ENCODE measurements around the gene MTUS2. TPM values are rescaled to one million over a fixed set of nuclear protein-coding genes. Genes with fewer than 3 reads are reported as not detected.

MTUS2 gene
- total and polyA plus RNA-seq, 2 experiments from 2014 or later, result 0.27 to 0.38 TPM

DNA sequence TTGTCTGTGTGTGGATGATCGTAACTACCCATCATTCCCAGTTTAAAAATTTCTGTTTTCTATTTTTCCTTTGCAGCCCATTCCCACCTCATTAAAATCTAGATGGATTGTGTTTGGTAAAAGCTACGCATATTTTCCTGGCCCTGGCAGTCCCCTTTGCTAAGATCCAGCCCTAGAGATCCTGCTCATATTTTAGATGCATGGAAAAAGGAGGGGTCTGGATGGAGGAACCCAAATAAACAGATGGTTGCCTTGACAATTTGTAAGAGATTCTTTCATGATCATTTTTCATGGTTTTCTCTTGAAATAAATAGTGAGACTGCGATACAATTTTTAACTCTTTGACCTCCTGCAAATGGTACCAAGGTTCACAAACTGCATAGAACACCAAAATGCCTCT, 601.0 kb downstream of the MTUS2 start (continued):
- TF ChIP-seq, protein P1, sequence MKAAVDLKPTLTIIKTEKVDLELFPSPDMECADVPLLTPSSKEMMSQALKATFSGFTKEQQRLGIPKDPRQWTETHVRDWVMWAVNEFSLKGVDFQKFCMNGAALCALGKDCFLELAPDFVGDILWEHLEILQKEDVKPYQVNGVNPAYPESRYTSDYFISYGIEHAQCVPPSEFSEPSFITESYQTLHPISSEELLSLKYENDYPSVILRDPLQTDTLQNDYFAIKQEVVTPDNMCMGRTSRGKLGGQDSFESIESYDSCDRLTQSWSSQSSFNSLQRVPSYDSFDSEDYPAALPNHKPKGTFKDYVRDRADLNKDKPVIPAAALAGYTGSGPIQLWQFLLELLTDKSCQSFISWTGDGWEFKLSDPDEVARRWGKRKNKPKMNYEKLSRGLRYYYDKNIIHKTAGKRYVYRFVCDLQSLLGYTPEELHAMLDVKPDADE (IDR thresholded peaks at IDR 0.05), result no peak

DNA sequence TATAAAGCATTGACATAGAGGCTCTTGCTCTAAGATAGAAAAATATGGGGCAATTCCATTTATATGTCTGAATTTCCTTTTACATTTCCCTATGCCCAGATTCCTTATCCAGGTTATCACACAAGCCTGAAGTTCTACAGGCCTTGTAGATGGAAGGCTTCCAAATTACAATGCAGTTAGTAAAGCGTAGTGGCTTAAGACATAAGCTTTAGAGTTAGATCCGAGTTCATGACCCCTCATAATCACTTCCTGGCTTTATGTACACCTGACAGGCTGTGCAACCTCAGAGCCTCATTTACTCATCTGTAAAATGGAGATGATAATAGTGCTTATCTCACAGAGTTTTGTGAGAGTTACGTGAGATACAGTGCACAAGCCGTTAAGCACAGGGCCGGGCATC, 601.9 kb downstream of the MTUS2 start:
- Histone ChIP-seq H3F3A (replicated peaks; ENCODE audit: low read depth) (no peaks in the 10 kb centered on the region), H3K9me2 (ENCODE audit: insufficient read depth) (no peaks in the 10 kb centered on the region), H4K20me1 (replicated peaks; ENCODE audit: insufficient read depth) (no peaks in the 10 kb centered on the region), H2AFZ (no peak overlapping the region), H3K4me2 (no peak overlapping the region), H3K36me3 (ENCODE audit: insufficient read depth) (no peaks in the 10 kb centered on the region), H3K4me3 (no peak overlapping the region), H3K27ac (ENCODE audit: low read depth) (no peak overlapping the region), H3K79me2 (replicated peaks; ENCODE audit: insufficient read depth) (no peaks in the 10 kb centered on the region), H3K27me3 (ENCODE audit: insufficient read depth) (no peaks in the 10 kb centered on the region), H3K4me1 (ENCODE audit: insufficient read depth) (no peaks in the 10 kb centered on the region; the same call in 1 of the 2 replicates)
- DNase-seq (ENCODE audit: low spot score) (no peak), ATAC-seq (no peak)
- TF ChIP-seq JUNB (IDR thresholded peaks at IDR 0.05; ENCODE audit: unreplicated experiment), result no peak
- TF ChIP-seq, protein P2, sequence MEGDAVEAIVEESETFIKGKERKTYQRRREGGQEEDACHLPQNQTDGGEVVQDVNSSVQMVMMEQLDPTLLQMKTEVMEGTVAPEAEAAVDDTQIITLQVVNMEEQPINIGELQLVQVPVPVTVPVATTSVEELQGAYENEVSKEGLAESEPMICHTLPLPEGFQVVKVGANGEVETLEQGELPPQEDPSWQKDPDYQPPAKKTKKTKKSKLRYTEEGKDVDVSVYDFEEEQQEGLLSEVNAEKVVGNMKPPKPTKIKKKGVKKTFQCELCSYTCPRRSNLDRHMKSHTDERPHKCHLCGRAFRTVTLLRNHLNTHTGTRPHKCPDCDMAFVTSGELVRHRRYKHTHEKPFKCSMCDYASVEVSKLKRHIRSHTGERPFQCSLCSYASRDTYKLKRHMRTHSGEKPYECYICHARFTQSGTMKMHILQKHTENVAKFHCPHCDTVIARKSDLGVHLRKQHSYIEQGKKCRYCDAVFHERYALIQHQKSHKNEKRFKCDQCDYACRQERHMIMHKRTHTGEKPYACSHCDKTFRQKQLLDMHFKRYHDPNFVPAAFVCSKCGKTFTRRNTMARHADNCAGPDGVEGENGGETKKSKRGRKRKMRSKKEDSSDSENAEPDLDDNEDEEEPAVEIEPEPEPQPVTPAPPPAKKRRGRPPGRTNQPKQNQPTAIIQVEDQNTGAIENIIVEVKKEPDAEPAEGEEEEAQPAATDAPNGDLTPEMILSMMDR (conservative IDR thresholded peaks at IDR 0.05; ENCODE audit: low read depth in 2 of 2), result no peak
- no peak for TF ChIP-seq CREB1 (CRISPR knock-in tag; IDR thresholded peaks at IDR 0.05; ENCODE audit: low read depth)
- no peak for TF ChIP-seq ZNF114 (CRISPR knock-in tag; IDR thresholded peaks at IDR 0.05)
- TF ChIP-seq, protein P1 (IDR thresholded peaks at IDR 0.05), result no peak
- TF ChIP-seq, protein P3, sequence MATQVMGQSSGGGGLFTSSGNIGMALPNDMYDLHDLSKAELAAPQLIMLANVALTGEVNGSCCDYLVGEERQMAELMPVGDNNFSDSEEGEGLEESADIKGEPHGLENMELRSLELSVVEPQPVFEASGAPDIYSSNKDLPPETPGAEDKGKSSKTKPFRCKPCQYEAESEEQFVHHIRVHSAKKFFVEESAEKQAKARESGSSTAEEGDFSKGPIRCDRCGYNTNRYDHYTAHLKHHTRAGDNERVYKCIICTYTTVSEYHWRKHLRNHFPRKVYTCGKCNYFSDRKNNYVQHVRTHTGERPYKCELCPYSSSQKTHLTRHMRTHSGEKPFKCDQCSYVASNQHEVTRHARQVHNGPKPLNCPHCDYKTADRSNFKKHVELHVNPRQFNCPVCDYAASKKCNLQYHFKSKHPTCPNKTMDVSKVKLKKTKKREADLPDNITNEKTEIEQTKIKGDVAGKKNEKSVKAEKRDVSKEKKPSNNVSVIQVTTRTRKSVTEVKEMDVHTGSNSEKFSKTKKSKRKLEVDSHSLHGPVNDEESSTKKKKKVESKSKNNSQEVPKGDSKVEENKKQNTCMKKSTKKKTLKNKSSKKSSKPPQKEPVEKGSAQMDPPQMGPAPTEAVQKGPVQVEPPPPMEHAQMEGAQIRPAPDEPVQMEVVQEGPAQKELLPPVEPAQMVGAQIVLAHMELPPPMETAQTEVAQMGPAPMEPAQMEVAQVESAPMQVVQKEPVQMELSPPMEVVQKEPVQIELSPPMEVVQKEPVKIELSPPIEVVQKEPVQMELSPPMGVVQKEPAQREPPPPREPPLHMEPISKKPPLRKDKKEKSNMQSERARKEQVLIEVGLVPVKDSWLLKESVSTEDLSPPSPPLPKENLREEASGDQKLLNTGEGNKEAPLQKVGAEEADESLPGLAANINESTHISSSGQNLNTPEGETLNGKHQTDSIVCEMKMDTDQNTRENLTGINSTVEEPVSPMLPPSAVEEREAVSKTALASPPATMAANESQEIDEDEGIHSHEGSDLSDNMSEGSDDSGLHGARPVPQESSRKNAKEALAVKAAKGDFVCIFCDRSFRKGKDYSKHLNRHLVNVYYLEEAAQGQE (IDR thresholded peaks at IDR 0.05; ENCODE audit: unreplicated experiment), result no peak
- no peak for TF ChIP-seq POLR2AphosphoS5 (IDR thresholded peaks at IDR 0.05; ENCODE audit: low read depth)
- no peak for TF ChIP-seq EZH2 (IDR thresholded peaks at IDR 0.05; ENCODE audit: low read depth, unreplicated experiment)
- TF ChIP-seq, protein P4, sequence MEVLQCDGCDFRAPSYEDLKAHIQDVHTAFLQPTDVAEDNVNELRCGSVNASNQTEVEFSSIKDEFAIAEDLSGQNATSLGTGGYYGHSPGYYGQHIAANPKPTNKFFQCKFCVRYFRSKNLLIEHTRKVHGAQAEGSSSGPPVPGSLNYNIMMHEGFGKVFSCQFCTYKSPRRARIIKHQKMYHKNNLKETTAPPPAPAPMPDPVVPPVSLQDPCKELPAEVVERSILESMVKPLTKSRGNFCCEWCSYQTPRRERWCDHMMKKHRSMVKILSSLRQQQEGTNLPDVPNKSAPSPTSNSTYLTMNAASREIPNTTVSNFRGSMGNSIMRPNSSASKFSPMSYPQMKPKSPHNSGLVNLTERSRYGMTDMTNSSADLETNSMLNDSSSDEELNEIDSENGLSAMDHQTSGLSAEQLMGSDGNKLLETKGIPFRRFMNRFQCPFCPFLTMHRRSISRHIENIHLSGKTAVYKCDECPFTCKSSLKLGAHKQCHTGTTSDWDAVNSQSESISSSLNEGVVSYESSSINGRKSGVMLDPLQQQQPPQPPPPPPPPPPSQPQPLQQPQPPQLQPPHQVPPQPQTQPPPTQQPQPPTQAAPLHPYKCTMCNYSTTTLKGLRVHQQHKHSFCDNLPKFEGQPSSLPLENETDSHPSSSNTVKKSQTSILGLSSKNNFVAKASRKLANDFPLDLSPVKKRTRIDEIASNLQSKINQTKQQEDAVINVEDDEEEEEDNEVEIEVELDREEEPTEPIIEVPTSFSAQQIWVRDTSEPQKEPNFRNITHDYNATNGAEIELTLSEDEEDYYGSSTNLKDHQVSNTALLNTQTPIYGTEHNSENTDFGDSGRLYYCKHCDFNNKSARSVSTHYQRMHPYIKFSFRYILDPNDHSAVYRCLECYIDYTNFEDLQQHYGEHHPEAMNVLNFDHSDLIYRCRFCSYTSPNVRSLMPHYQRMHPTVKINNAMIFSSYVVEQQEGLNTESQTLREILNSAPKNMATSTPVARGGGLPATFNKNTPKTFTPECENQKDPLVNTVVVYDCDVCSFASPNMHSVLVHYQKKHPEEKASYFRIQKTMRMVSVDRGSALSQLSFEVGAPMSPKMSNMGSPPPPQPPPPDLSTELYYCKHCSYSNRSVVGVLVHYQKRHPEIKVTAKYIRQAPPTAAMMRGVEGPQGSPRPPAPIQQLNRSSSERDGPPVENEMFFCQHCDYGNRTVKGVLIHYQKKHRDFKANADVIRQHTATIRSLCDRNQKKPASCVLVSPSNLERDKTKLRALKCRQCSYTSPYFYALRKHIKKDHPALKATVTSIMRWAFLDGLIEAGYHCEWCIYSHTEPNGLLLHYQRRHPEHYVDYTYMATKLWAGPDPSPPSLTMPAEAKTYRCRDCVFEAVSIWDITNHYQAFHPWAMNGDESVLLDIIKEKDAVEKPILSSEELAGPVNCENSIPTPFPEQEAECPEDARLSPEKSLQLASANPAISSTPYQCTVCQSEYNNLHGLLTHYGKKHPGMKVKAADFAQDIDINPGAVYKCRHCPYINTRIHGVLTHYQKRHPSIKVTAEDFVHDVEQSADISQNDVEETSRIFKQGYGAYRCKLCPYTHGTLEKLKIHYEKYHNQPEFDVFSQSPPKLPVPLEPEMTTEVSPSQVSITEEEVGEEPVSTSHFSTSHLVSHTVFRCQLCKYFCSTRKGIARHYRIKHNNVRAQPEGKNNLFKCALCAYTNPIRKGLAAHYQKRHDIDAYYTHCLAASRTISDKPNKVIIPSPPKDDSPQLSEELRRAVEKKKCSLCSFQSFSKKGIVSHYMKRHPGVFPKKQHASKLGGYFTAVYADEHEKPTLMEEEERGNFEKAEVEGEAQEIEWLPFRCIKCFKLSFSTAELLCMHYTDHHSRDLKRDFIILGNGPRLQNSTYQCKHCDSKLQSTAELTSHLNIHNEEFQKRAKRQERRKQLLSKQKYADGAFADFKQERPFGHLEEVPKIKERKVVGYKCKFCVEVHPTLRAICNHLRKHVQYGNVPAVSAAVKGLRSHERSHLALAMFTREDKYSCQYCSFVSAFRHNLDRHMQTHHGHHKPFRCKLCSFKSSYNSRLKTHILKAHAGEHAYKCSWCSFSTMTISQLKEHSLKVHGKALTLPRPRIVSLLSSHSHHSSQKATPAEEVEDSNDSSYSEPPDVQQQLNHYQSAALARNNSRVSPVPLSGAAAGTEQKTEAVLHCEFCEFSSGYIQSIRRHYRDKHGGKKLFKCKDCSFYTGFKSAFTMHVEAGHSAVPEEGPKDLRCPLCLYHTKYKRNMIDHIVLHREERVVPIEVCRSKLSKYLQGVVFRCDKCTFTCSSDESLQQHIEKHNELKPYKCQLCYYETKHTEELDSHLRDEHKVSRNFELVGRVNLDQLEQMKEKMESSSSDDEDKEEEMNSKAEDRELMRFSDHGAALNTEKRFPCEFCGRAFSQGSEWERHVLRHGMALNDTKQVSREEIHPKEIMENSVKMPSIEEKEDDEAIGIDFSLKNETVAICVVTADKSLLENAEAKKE (CRISPR knock-in tag; IDR thresholded peaks at IDR 0.05), result no peak
- no peaks in the 10 kb centered on the region for H3K27me3 Mint-ChIP-seq (ENCODE audit: insufficient read depth, low read depth, poor library complexity)
- H3K9me3 Mint-ChIP-seq, result no peaks in the 10 kb centered on the region
- H3K27ac Mint-ChIP-seq, result no peak overlapping the region
- H3K4me1 Mint-ChIP-seq, result peaks cover 15% of the 10 kb centered on the region
- H3K4me3 Mint-ChIP-seq, result no peak overlapping the region
- no peaks in the 10 kb centered on the region for H3K36me3 Mint-ChIP-seq (ENCODE audit: low read depth)
